Measurements from ENCODE around the gene OR51B6. TPM values are rescaled to one million over a fixed set of nuclear protein-coding genes. Genes with fewer than 3 reads are reported as not detected.
"Not testable (repeated sequence)": the region's sequence is repeated elsewhere in the genome, so short reads cannot be mapped to it uniquely, and the experiment has no call there.

OR51B6 gene
- total and polyA plus RNA-seq, 5 donors from 2014 or later: not detected

- Mint-ChIP-seq H3K4me3 (no peak overlapping the region), H3K9me3 (peaks cover 0 to 4% (median 3%) of the 10 kb centered on the region in 7 donors), H3K4me1 (peaks cover 0 to 4% (median 0%) of the 10 kb centered on the region in 4 donors), H3K36me3 (no peaks in the 10 kb centered on the region), H3K27ac (no peak overlapping the region), H3K27me3 (no peaks in the 10 kb centered on the region)
- peaks cover 0 to 3% of the 10 kb centered on the region in 2 experiments for H3K9me3 ChIP-seq (ENCODE audit: control insufficient read depth in 2 of 2, low read length in 2 of 2)
- no peak overlapping the region for H3K4me3 ChIP-seq (ENCODE audit: low read depth, low read length)
- DNase-seq (no peak), ATAC-seq (ENCODE audit: low read depth in 2 of 2) (no peak)
- H3K4me1 ChIP-seq (ENCODE audit: control insufficient read depth, insufficient read depth, low read length, poor library complexity, severe bottlenecking): no peaks in the 10 kb centered on the region
- no peak overlapping the region for H3K27ac ChIP-seq (ENCODE audit: insufficient read depth, low read length, poor library complexity, severe bottlenecking)
- no peaks in the 10 kb centered on the region for H3K36me3 ChIP-seq (ENCODE audit: control insufficient read depth, insufficient read depth, low read length)
- no peaks in the 10 kb centered on the region for H3K27me3 ChIP-seq (ENCODE audit: control insufficient read depth, insufficient read depth, low read length)
These were observed 34.0 kb upstream of the OR51B6 start for GRCh38 chr11:5317292-5317691.

- H3K27me3 ChIP-seq (ENCODE audit: control insufficient read depth, insufficient read depth, low read length): no peaks in the 10 kb centered on the region
- Mint-ChIP-seq H3K4me3 (no peak within 1 kb of the TSS), H3K9me3 (peaks cover 0 to 4% (median 1%) of the 10 kb centered on the region in 7 donors), H3K4me1 (no peaks in the 10 kb centered on the region), H3K27me3 (peaks cover under 1% of the 10 kb centered on the region), H3K27ac (no peak within 1 kb of the TSS), H3K36me3 (no peaks in the 10 kb centered on the region)
- H3K27ac ChIP-seq (ENCODE audit: insufficient read depth, low read length, poor library complexity, severe bottlenecking): no peak within 1 kb of the TSS
- H3K4me1 ChIP-seq (ENCODE audit: control insufficient read depth, insufficient read depth, low read length, poor library complexity, severe bottlenecking): no peaks in the 10 kb centered on the region
- no peaks in the 10 kb centered on the region for H3K9me3 ChIP-seq (ENCODE audit: control insufficient read depth in 2 of 2, low read length in 2 of 2)
- no peak for DNase-seq
- no peaks in the 10 kb centered on the region for H3K36me3 ChIP-seq (ENCODE audit: control insufficient read depth, insufficient read depth, low read length)
- H3K4me3 ChIP-seq (ENCODE audit: low read depth, low read length): no peak within 1 kb of the TSS
- no peak for ATAC-seq (ENCODE audit: low read depth in 2 of 2)
These were observed 27.1 kb upstream of the OR51B6 start, which contains the start of gene OR51B2 for GRCh38 chr11:5324197-5324596. Gene OR51B2 (minus strand): TSS chr11:5324297. CDS start chr11:5324297, 0 bp downstream.

DNA sequence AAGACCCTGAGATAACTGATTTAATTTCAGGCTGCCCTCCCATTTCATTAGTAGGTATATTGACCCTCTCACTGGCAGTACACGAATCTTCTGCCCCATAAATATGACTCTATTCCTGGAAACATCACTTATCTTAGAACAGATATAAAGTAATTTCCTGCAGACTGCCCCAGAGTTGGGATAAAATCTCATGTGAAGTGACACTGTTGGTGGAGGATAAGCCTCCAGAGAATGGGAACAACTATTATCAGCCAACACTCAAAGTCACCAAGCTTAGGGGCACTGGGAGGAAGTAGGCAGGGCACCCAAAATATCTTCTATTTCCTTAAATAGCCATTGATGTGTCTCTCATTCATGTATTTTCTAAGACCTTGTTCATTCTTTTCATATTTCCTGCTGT, 16.1 kb upstream of the OR51B6 start:
- Mint-ChIP-seq H3K9me3 (peaks cover 0 to 6% (median 0%) of the 10 kb centered on the region in 7 donors), H3K27ac (no peak overlapping the region), H3K4me3 (no peak overlapping the region), H3K27me3 (no peaks in the 10 kb centered on the region), H3K4me1 (no peaks in the 10 kb centered on the region), H3K36me3 (no peaks in the 10 kb centered on the region)
- no peaks in the 10 kb centered on the region for H3K4me1 ChIP-seq (ENCODE audit: control insufficient read depth, insufficient read depth, low read length, poor library complexity, severe bottlenecking)
- no peak for DNase-seq
- H3K27me3 ChIP-seq (ENCODE audit: control insufficient read depth, insufficient read depth, low read length): no peaks in the 10 kb centered on the region
- H3K36me3 ChIP-seq (ENCODE audit: control insufficient read depth, insufficient read depth, low read length): no peaks in the 10 kb centered on the region
- H3K27ac ChIP-seq (ENCODE audit: insufficient read depth, low read length, poor library complexity, severe bottlenecking): no peak overlapping the region
- no peak for ATAC-seq (ENCODE audit: low read depth in 2 of 2)
- no peaks in the 10 kb centered on the region for H3K9me3 ChIP-seq (ENCODE audit: control insufficient read depth in 2 of 2, low read length in 2 of 2)
- H3K4me3 ChIP-seq (ENCODE audit: low read depth, low read length): no peak overlapping the region

DNA sequence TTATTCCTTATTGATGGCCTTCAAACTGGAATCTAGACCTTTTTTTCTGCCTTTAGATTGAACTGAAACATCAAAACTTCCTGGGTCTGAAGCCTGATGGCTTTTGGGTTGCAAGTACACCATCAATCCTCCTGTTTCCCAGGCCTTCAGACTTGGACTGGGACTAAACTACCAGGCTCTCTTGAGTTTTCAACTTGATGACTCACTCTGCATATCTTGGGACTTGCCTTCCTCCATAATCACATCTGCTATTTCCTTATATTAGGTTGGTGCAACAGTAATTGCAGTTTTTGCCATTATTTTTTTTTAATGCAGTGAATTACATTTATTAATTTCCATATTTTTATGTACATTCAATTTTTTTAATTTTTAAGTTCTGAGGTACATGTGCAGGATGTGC, 15.0 kb upstream of the OR51B6 start:
- no peak for ATAC-seq (ENCODE audit: low read depth in 2 of 2)
- no peak overlapping the region for H3K4me3 Mint-ChIP-seq
- H3K4me1 ChIP-seq (ENCODE audit: control insufficient read depth, insufficient read depth, low read length, poor library complexity, severe bottlenecking): no peaks in the 10 kb centered on the region
- H3K36me3 ChIP-seq (ENCODE audit: control insufficient read depth, insufficient read depth, low read length): no peaks in the 10 kb centered on the region
- H3K4me3 ChIP-seq (ENCODE audit: low read depth, low read length): no peak overlapping the region
- peaks cover 0 to 6% (median 0%) of the 10 kb centered on the region in 7 donors for H3K9me3 Mint-ChIP-seq
- H3K27me3 ChIP-seq (ENCODE audit: control insufficient read depth, insufficient read depth, low read length): no peaks in the 10 kb centered on the region
- no peak overlapping the region for H3K27ac ChIP-seq (ENCODE audit: insufficient read depth, low read length, poor library complexity, severe bottlenecking)
- H3K27ac Mint-ChIP-seq: no peak overlapping the region
- DNase-seq: no peak
- H3K4me1 Mint-ChIP-seq: no peaks in the 10 kb centered on the region
- H3K36me3 Mint-ChIP-seq: no peaks in the 10 kb centered on the region
- H3K27me3 Mint-ChIP-seq: no peaks in the 10 kb centered on the region
- H3K9me3 ChIP-seq (ENCODE audit: control insufficient read depth in 2 of 2, low read length in 2 of 2): no peaks in the 10 kb centered on the region

DNA sequence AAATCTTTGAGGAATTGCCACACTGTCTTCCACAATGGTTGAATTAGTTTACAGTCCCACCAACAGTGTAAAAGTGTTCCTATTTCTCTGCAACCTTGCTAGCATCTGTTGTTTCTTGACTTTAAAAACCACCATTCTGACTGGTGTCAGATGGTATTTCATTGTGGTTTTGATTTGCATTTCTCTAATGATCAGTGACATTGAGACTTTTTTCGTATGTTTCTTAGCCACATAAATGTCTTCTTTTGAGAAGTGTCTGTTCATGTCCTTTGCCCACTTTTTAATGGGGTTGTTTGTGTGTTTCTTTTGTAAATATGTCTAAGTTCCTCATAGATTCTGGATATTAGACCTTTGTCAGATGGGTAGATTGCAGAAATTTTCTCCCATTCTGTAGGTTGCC, 14.1 kb upstream of the OR51B6 start:
- H3K9me3 ChIP-seq (ENCODE audit: control insufficient read depth in 2 of 2, low read length in 2 of 2); ATAC-seq (ENCODE audit: low read depth in 2 of 2); H3K4me3 ChIP-seq (ENCODE audit: low read depth, low read length); H3K36me3 Mint-ChIP-seq; H3K4me1 ChIP-seq (ENCODE audit: control insufficient read depth, insufficient read depth, low read length, poor library complexity, severe bottlenecking); H3K4me1 Mint-ChIP-seq; H3K27ac Mint-ChIP-seq; DNase-seq; H3K9me3 Mint-ChIP-seq; H3K27ac ChIP-seq (ENCODE audit: insufficient read depth, low read length, poor library complexity, severe bottlenecking); H3K4me3 Mint-ChIP-seq; H3K27me3 Mint-ChIP-seq; H3K27me3 ChIP-seq (ENCODE audit: control insufficient read depth, insufficient read depth, low read length); H3K36me3 ChIP-seq (ENCODE audit: control insufficient read depth, insufficient read depth, low read length): not testable (repeated sequence)

GRCh38 chr11:5339771-5340322, 11.5 kb upstream of the OR51B6 start:
- DNase-seq: no peak
- Histone ChIP-seq H3K27me3 (ENCODE audit: control insufficient read depth, insufficient read depth, low read length) (no peaks in the 10 kb centered on the region), H3K36me3 (ENCODE audit: control insufficient read depth, insufficient read depth, low read length) (no peaks in the 10 kb centered on the region), H3K4me1 (ENCODE audit: control insufficient read depth, insufficient read depth, low read length, poor library complexity, severe bottlenecking) (no peaks in the 10 kb centered on the region), H3K27ac (ENCODE audit: insufficient read depth, low read length, poor library complexity, severe bottlenecking) (no peak overlapping the region), H3K9me3 (ENCODE audit: control insufficient read depth in 2 of 2, low read length in 2 of 2) (no peaks in the 10 kb centered on the region), H3K4me3 (ENCODE audit: low read depth, low read length) (no peak overlapping the region)
- Mint-ChIP-seq H3K9me3 (peaks cover 0 to 2% (median 0%) of the 10 kb centered on the region in 7 donors), H3K36me3 (no peaks in the 10 kb centered on the region), H3K27me3 (no peaks in the 10 kb centered on the region), H3K27ac (no peak overlapping the region), H3K4me1 (no peaks in the 10 kb centered on the region), H3K4me3 (no peak overlapping the region)
- no peak for ATAC-seq (ENCODE audit: low read depth in 2 of 2)

DNA sequence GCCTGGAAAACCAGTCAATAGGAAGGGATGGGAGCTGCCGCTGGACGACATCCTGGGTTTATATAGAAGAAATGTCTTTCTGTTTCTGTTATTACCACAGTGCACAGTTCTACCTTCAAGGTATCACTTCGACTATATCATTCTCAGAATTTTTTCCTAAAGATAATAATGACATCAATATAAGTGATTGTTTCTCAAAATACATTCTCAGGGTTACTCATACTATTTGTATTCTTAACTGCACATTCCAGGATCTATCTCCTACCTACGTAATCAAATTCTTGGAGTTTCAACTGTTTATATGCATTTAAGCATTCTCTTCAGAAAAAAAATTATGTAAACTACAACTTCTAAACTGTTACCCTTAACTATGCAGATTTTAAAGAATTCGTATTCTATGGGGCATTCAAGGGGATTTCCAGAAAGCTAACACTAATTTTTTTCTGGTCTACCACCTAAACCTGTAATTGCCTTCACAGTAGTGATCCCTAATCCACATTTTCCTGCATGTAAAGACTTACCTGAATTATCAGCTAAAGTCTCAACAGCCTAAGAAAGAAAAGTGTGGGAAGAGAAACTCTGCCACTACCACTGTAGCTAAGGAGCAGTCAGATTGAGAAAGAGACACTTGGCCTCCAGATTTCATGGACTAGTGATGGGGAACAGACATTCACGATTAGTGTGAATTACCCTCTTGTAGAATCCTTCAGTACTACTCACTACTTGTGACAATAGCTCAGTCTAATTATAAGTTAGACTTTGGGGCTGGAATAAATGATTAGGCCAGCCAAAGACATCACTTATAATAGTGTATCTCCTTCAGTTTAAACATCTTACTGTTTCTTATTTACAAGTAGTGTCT, 7.6 kb upstream of the OR51B6 start, which contains the start of gene OR51B5:
Gene OR51B5 (minus strand): TSS at position 51 of the 862 bp plus-strand sequence. CDS start 0 bp downstream, at position 51.
- Histone ChIP-seq H3K4me1 (ENCODE audit: control insufficient read depth, insufficient read depth, low read length, poor library complexity, severe bottlenecking) (no peaks in the 10 kb centered on the region), H3K4me3 (ENCODE audit: low read depth, low read length) (no peak within 1 kb of the TSS), H3K27ac (ENCODE audit: insufficient read depth, low read length, poor library complexity, severe bottlenecking) (no peak within 1 kb of the TSS), H3K9me3 (ENCODE audit: control insufficient read depth in 2 of 2, low read length in 2 of 2) (no peaks in the 10 kb centered on the region), H3K27me3 (ENCODE audit: control insufficient read depth, insufficient read depth, low read length) (no peaks in the 10 kb centered on the region), H3K36me3 (ENCODE audit: control insufficient read depth, insufficient read depth, low read length) (no peaks in the 10 kb centered on the region)
- ATAC-seq (ENCODE audit: low read depth in 2 of 2): no peak
- Mint-ChIP-seq H3K27me3 (no peaks in the 10 kb centered on the region), H3K36me3 (no peaks in the 10 kb centered on the region), H3K4me1 (no peaks in the 10 kb centered on the region), H3K9me3 (peaks cover 0 to 2% (median 0%) of the 10 kb centered on the region in 7 donors), H3K27ac (peak within 1 kb of the TSS in 1 of 3 donors; percentile 78), H3K4me3 (no peak within 1 kb of the TSS)
- no peak for DNase-seq
